RCC 7860 (cell line): Measurements from ENCODE around the gene SPATA2.

Experiments used
- DNase-seq: peaks from one replicate; pipeline ENCODE4 v3.0.0-alpha.2; 2015; ENCODE audit warnings: low spot score
- FAIRE-seq: peaks from 2 replicates; lab custom pipeline; 2012; peaks lifted over from hg19 to GRCh38; lab: Jason Lieb, UNC

SPATA2 gene

GRCh38 chr20:49935746-49936152 is 20.4 kb upstream of the SPATA2 start:
- DNase-seq: no peak
- FAIRE-seq: no peak

DNA sequence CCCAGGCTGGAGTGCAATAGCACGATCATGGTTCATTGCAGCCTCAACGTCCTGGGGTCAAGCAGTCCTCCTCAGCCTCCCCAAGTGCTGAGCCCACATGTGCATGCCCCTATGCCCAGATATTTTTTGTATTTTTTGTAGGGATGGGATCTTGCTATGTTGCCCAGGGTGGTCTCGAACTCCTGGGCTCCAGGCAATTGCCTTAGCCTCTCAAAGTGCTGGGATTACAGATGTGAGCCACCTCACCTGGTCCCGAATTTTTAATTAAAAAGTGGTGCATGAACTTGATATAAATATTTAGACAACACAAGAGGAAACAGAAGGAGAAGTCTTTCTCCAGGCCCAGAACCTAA is 13.8 kb upstream of the SPATA2 start:
- DNase-seq (no peak), FAIRE-seq (no peak)

DNA sequence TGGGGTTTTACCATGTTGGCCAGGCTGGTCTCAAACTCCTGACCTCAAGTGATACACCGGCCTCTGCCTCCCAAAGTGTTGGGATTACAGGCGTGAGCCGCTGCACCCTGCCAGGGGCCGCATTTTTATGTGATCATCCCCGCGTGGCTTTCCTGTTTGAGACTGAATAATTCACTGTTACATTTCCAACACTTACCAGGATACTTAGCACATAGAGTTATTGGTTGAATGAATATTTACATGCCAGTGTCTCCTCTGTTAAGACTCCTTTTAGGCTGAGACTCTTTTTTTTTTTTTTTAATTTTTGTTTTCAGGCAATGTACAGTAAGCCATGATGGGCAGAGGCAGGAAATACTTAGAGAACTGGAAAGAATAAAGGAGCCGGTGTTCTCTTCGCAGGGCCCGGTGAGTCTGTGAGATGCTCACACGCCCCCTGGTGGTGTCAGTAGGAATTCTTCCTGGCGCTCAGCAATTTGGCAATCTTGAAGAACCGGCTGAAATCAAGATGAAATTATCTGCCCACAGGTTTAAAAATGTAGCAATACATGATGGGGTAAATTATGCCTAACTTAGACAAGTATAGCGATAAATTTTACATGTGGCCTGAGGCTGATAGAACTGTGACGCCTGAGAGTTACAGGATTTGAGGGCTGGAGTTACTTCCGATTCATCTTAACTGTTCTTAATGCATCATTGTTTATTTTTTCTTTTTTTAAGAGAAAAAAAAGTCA is 13.2 kb upstream of the SPATA2 start:
- DNase-seq: peak; percentile 58
- peak; percentile 71 for FAIRE-seq

DNA sequence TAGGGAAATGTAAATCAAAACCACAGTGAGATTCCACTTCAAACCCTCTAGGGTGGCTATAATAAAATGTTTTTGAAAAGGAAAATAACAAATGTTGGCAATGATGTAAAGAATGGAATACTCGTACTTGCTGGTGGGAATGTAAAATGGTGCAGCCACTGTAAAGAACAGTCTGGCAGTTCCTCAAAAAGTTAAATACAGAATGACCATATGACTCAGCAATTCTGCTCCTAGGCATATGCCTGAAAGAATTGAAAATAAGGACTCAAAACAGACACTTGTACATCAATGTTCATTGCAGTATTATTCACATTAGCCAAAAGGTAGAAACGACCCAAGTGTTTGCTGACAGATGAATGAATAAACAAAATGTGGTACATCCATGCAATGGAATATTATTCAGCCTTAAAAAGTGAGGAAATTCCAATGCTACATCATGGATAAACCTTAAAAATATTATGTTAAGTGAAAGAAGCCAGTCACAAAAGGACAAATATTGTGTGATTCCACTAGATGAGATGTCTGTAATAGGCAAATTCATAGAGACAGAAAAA is 10.6 kb upstream of the SPATA2 start:
- FAIRE-seq (no peak), DNase-seq (no peak)

GRCh38 chr20:49924247-49924646 is 8.9 kb upstream of the SPATA2 start:
- DNase-seq (no peak), FAIRE-seq (no peak)

DNA sequence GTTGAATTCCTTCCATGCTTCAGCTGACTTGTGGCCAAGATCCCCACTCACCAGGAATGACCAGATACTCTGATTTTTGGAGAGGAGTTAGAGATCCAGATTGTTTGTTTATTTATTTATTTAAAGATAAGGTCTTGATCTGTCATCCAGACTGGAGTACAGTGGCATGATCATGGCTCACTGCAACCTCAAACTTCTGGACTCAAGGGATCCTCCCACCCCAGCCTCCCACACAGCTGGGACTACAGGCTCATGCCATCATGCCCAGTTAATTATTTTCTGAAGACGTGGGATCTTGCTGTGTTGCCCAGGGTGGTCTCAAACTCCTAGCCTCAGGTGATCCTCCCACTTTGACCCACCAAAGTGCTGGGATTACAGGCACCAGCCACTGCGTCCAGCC is 4.1 kb upstream of the SPATA2 start:
- DNase-seq (no peak), FAIRE-seq (no peak)

GRCh38 chr20:49919009-49919408 is 3.7 kb upstream of the SPATA2 start:
- FAIRE-seq: no peak
- DNase-seq: no peak

- no peak for DNase-seq
- FAIRE-seq: no peak
These were observed 3.1 kb upstream of the SPATA2 start for GRCh38 chr20:49918446-49918845.

DNA sequence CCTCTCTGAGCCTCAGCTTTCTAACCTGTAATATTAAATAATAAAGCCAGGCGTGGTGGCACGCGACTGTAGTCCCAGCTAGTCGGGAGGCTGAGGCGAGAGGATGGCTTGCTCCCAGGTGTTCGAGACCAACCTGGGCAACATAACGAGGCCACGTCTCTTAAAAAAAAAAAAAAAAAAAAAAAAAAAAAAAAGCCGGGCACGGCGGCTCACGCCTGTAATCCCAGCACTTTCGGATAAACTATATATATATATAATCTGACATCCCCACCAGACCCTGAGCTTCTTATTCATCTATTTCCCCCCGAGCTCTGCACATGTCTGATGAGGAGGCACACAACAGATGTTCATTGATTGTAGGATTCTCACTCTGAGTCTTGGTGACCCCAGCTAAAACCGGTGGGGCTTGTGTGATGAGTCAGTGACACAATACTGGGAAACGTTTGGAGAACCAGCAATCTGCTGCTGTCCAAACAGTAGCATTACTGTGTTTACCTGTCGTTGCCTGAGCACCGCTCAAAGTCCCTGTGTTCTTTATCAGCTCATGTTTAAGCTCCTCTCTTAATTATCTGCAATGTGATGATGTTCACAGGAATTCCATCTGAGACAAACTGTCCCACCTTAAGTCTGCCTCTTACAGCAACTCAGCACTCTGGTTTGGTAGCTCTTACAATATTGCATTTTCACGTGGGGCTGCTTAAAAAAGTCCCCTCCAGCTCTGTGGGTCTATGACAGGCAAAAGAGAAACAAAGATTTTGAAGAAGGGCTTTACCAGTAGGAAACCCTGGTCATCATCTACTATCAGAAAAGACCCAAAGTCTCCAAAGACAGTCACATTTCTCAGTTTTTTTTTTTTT is 1.0 kb upstream of the SPATA2 start:
- FAIRE-seq: no peak
- DNase-seq: peak; percentile 70

GRCh38 chr20:49915118-49915379 is 280 bp downstream of the SPATA2 start:
- no peak for FAIRE-seq
- no peak for DNase-seq

GRCh38 chr20:49914310-49915117 is 815 bp downstream of the SPATA2 start:
- no peak for FAIRE-seq
- peak; percentile 35 for DNase-seq

GRCh38 chr20:49913399-49914047 is 1.8 kb downstream of the SPATA2 start:
- FAIRE-seq (no peak), DNase-seq (no peak)

DNA sequence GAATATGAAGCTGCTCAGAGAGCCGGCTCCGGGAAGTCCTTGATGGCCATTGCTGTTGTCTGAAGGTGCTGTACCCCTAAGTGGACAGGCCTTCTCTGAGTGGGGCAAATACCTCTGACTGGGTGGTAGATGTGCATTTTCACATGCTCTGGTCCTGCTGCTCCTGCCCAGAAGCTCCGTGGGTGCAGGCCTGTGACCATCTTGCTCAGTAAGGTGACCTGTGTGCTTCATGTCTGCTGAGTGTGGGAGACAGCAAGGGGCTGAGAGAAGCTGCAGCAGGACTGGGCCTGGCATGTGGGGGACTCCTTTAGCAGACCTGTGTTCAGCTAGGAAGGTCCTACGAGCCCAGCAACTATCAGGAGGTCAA is 5.0 kb downstream of the SPATA2 start:
- no peak for DNase-seq
- no peak for FAIRE-seq

GRCh38 chr20:49909499-49910339 is 5.6 kb downstream of the SPATA2 start:
- DNase-seq (no peak), FAIRE-seq (no peak)

DNA sequence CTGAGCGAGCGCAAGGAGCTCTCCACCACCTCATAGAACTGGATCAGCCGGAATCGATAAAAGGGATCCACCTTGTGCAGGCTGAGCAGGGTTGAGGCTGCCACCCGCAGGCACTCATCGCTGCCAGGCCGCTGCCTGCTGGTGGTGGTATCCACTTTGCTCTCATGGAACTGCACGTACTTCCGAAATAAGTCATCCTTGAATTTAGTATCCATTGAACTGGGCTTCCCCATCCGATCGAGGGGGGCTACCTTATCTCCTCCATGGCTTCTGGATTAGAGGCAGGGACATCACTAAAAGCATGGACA is 7.1 kb downstream of the SPATA2 start:
- FAIRE-seq: no peak
- DNase-seq: no peak

DNA sequence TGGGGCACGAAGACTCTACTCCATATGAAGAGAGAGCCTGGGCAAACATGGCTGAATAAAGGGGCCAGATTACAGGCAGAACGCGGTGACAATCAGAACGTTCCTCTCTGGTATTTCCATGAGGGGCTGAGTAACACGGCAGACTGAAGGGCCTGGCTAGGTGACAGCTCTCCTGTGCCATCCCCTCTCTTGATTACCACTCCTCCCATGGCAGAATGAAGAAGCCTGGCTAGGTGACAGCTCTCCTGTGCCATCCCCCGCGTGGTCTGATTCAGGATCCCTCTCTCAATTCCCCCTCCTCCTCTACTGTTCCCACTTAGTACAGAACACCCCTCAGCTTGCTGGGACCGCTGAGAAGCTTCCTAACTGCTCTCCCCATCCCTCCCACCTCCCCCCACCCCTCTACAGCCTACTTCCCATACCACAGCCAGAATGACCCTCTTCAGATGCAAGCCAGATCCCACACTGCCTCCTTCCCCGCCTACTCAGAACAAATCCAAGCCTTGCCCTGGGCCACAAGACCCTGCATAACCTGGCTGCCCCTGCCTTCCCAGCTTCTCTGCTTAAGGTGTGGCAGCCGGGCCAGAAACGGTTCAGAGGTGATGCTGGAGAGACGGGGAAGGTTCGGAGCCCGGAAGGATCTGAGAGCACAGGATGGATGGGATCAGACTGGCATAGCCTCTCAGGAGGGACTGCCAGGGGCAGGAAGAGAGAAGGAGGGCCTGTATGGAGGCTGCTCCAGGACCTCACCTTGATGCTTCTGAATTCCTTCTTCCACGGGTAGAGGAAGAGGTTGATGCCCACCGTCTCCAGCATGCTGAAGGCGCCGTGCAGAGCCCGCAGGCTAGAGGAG is 7.7 kb downstream of the SPATA2 start:
- DNase-seq: no peak
- no peak for FAIRE-seq

DNA sequence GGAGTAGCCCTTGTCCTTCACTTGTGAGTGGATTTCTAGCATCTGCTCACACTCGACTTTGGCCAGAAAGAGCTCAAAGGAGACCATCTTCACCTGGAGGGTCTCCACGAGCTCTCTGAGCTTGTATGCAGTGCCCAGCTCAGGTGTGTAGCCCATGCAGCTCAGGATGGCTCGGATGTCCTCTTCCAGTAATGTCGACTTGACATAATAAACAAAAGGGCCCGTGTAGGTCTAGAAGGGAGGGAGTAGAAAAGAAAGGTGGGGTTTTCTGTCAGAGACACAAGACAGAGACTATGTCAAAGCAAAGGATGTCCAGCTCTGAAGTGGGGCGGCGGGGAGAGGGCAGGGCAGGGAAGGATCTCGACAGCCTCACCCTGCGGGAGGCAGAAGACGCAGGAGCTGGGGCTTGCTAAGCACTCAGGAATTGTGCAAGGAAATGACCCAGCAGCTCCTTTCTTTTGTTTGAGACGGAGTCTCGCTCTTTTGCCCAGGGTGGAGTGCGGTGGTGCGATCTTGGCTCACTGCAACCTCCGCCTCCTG is 8.6 kb downstream of the SPATA2 start:
- no peak for DNase-seq
- FAIRE-seq: no peak

DNA sequence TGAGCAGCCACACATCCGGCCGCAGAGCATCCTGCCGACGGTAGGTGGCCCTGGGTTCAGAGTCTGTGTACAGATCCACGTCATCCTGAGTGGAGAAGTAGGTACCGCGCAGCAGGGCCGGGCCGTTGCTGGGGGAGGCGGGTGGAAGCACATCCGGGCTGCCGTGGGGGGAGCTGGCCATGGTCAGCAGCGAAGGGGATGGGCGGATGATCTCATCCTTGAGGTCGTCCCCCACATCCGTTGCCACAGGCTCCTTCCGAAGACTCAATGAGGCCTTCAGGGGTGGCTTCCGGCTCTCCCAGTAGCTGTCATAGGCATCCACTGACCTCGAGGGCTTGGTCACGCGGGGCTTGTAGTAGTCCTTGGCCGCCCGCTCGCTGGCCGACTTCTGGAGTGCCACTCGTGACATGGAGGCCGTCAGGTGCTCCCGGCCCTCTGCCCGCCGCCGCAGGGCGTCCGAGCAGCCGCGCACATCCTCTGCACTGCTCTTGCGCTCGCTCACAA is 9.2 kb downstream of the SPATA2 start:
- DNase-seq: no peak
- FAIRE-seq: no peak
